ENCODE results near the gene ADAMTS6.
"Not testable (repeated sequence)": the region's sequence is repeated elsewhere in the genome, so short reads cannot be mapped to it uniquely, and the experiment has no call there.

Gene ADAMTS6

DNA sequence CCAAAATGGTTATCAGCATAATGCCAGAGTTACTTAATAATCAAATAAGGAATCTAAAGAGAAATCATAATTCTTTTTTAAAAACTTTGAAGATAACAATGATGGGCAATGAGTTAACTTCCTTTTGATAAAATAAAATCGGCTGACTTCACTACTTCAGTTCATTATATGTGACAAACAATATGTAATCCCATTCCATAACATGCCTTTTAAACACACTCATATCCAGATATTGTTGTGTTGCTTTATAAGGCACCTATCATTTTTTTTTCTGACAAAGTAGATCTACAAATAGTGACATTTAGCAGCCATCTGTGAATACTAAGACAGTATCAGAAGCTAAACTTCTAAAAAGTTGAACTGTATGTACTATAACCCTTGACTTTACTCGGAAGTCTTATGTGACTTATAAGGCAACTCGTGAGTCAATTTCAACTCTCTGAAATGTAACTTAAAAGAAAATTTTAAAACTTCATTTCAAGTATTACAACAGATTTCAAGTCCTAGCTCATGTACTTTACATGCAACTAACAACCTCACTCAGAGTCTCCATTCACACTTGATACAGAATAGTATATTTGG is 7.5 kb downstream of the ADAMTS6 start:
- no peak for DNase-seq (ENCODE audit: low spot score)

DNA sequence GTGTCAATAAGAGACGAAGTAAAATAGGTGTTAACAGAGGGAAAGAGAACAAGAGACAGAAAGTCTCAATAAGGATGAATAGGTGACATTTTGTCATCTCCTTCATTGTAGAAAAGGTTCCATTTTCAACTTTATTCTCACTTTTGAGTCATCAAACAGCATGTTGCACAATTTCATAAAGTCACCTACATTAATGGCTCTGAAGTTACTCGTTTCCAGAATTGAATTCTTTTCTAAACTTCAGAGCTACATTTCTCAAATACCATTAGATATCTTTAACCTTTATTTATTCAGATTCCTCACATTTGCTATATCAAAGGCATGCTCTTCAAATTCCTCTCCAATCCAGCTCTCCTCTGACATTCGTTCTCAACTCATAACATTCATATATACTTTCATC is 13.1 kb downstream of the ADAMTS6 start:
- DNase-seq (ENCODE audit: low spot score) = no peak

DNA sequence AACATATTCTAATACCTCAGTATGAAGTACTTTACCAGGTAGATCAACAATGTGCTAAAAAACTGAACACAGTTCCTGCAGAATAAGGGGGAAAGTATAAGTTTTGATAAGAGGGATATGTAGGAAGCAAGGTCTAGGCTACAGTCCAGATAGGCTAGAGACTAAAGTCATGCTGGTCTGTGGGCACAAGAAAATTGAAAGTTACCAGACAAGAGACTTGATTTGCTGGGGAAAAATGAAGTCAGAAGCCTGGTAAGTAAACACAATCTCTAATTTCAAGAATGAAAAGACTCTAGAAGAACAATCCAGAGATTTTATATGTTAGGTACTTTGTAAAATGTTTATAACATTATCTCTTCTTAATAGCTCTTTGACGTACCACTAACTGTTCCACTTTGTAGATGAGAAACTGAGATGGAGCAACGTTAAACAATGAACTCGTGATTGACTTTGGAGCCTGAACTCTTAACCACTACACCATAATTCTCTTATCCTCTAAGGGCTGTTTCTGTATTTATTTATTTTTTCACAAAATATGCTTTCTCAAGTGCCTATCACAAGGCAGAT is 19.5 kb downstream of the ADAMTS6 start:
- DNase-seq (ENCODE audit: low spot score) = no peak

DNA sequence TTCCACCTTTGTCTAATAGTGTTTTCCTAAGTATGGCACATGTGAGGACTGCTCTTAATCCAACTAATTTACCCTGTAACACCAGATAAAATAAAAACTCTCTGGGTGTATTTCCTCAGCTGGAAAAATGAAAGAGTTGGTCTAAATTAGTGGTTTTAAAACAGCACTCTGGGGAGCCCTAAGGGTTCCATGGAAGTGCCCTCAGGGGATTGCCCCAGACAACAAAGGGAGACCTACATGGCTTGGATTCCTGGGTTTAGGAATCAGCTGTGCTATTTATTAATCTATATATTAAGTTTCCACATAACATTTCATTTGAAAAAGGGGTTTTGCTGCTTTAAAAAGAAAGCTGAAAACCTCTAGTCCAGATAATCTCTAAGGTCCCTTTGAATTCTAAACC is 20.2 kb downstream of the ADAMTS6 start:
- no peak for DNase-seq (ENCODE audit: low spot score)

DNA sequence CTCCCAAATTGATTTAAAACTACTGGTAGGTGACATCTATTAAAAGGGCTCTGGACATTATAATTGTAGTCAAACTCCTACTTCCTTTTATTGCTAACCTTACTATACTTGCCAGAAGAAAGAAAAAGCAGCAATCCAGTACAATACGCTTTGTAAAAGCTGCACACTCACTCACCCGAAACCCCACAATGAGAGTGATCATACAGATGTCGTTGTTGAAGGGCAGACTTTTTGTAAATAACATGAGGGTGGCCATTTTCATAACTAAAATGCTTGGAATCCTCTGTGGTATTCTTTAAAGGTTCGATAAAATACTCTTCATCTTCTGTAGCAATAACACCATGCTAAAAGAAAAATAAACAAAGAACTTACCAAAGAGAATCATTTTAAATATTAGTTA is 21.7 kb downstream of the ADAMTS6 start:
- no peak for DNase-seq (ENCODE audit: low spot score)

DNA sequence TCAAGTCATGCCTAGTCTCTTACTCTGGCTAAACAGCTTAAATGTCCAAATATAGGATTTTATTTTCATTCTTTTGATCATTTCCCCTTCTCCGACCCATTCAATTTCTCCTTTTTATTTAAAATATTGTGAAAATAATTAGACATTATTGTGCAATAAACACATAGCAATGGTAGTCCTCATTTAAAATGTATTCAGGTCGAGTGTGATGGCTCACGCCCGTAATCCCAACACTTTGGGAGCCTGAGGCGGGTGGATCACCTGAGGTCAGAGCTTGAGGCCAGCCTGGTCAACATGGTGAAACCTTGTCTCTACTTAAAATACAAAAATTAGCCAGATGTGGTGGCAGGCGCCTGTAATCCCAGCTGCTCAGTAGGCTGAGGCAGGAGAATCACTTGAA is 26.7 kb downstream of the ADAMTS6 start:
- DNase-seq (ENCODE audit: low spot score) = no peak

DNA sequence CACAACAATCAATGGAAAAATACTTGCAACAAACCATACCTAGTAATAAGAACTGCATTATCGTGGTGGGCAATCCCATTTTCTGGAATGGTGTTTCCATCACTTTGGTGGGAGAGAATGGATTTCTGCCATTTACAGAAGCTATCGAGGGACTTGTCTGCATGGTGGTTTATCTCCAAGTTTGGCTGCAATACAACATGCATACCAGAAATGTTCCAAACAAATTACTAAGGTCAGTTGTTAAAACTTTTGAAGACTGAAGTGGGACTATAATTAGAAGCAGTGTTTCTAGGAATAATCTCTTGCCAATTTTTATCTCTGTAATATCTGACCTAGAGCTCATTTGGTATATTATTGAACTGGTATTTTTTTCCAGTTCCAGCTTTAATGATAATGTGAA is 30.3 kb downstream of the ADAMTS6 start:
- DNase-seq (ENCODE audit: low spot score) = no peak

DNA sequence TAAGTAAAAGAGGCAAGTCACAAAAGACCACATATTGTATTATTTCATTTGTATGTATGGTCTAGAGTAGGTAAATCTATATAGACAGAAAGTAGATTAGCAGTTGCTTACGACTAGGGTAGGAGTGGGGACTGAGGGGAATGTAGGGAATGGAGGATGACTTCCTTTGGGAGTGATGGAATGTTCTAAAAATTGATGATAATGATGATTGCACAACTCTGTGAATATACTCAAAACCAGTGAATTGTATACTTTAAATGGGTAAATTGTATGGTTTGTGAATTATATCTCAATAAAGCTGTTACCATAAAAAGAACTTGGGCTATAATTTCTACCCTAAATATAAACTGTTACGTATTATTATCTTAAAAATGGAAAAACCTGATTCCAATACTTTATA is 35.0 kb downstream of the ADAMTS6 start:
- no peak for DNase-seq (ENCODE audit: low spot score)

DNA sequence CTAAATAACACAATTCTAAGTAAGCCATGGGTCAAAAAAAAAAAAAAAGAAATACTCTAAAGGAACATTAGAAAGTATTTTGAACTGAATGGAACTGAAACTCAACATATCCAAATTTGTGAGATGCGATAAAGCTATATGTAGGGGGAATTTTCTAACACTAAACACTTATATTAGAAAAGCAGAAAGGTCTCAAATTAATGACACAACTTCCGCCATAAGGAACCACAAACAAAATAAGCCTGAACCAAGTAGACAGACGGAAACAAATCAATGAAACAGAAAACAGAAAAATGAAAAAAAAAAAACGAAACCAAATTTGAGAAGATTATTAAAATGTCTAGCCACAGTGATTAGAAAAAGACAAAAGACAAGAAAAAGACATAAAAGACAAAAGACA is 39.9 kb downstream of the ADAMTS6 start:
- DNase-seq (ENCODE audit: low spot score) = no peak

DNA sequence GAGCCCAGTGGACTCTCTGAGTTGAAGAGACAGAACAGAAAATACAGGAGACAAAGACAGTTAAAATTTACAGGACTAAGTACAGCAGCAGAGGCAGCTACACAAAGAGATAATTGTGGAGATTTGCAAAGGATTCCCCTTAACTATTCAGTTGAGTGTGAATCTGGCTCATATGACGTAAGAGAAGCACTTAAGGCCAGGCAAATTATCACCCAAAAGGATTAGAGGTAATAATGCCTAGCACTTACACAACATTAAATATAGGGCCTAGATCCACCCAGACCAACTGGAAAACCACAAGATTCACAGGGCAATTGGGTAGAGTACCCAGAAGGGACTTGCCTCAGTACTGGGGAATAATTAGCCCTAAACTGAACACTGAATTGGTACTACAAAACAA is 41.3 kb downstream of the ADAMTS6 start:
- no peak for DNase-seq (ENCODE audit: low spot score)

DNA sequence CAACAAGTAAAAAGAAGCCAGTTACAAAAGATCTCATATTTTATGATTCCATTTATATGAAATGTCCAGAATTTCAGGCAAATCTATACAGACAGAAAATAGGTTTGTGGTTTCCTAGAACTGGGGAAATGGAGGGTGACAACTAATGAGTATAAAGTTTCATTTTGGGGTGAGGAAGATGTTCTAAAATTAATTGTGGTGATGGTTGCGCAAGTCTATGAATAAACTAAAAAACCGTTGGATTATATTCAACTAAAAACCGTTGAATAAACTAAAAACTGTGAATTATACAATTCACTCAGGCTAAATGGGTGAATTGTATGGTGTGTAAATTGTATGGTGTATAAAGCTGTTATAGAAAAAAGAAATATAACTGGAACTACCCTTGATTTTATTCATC is 47.6 kb downstream of the ADAMTS6 start:
- no peak for DNase-seq (ENCODE audit: low spot score)

DNA sequence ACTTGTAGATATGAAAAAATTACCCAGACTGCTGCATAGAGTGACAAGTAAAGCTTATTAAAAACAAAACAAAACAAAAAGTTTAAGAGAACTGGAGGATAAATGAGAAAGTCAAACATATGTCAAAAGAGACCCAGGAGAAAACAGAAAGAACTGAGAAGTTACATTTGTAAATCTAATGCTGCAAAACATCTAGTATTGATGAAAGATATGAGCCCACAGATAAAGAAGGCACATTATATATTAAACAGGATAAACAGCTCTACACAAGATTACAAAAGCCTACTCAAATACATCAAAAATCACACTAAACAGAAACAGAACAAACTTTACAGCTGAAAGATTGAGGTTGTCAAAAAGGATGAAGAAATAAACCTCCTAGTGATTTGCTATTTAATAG is 55.1 kb downstream of the ADAMTS6 start:
- no peak for DNase-seq (ENCODE audit: low spot score)

DNA sequence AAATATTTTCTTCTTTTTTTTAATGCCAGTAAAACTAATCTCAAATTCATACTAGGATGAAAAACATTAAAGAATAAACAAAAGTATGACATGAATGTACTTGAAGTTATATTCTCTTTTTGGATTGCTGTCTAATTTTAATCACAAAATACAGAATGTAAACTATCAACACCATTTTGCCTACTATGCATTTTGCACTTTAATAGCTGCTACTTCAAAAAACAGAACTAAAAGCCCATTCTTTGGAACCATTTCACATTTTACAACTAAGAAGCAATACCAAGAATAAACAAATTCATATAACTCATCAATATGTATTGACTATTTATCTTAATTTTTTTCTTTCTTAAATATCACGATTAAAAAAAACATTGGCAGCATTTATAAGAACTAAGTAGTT is 58.1 kb downstream of the ADAMTS6 start:
- DNase-seq (ENCODE audit: low spot score) = no peak

DNA sequence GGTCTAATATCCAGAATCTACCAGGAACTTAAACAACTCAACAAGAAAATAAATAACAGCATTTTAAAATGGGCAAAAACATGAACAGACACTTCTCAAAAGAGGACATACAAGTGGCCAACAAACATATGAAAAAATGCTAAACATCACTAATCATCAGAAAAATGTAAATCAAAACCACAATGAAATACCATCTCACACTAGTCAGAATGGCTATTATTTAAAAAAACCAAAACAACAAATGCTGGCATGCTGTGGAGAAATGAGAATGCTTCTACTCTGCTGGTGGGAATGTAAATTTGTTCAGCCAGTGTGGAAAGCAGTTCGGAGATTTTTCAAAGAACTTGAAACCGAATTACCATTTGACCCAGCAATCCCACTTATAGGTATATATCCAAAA is 63.1 kb downstream of the ADAMTS6 start:
- no peak for DNase-seq (ENCODE audit: low spot score)

DNA sequence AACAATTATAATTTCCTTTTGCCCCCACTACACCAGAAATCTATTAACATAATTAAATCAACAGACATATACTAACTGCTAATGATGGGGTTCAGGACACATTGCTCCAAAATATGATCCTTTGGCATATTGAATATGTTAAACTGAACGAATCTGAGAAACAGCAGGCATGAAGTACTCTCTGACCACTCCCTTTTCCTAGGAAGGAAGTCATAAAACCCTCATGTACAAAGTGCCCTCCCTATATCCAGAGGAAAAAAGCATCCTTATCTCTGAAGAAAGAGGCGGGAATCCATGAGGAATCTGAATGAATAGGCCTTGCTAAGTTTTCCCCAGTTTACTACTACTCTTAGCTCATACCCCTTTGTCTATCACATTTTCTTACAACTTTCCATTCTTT is 67.9 kb downstream of the ADAMTS6 start:
- no peak for DNase-seq (ENCODE audit: low spot score)

DNA sequence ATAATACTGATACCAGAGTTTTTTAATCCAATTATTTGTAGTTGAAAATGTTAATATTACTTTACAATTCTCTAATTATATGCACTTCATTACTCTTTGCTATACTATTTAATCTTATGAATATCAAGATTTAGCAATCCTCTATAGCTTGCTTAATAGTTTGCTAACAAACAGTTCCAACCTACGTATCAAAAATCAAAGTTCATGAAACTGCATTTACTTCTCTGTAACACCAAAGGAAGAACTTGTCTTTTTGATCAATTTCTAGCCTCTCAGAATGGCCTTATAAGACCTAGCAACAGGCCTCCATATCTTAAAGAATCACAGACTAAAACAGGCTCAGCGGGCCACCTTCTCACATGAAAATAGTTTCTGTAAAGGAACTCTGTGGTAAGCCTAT is 68.9 kb downstream of the ADAMTS6 start:
- DNase-seq (ENCODE audit: low spot score) = no peak

DNA sequence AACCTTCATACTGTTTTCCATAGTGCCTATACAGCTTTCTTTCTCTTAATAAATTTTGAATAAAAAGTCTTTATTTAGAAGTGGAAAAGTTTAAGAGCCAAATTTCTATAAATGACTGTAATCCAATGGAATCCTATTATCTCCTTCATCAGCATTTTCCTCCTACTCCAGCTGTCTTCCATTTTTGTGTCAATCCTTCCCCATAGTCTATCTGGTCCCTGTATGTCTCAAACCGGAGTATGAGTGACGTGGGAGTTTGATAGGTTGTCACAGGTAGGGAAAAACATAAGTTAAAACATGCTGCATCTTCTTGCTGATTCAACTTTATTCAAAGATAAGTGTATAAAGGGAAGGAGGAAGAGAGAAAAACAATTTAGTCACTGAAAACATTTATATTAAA is 70.4 kb downstream of the ADAMTS6 start:
- DNase-seq (ENCODE audit: low spot score) = no peak

DNA sequence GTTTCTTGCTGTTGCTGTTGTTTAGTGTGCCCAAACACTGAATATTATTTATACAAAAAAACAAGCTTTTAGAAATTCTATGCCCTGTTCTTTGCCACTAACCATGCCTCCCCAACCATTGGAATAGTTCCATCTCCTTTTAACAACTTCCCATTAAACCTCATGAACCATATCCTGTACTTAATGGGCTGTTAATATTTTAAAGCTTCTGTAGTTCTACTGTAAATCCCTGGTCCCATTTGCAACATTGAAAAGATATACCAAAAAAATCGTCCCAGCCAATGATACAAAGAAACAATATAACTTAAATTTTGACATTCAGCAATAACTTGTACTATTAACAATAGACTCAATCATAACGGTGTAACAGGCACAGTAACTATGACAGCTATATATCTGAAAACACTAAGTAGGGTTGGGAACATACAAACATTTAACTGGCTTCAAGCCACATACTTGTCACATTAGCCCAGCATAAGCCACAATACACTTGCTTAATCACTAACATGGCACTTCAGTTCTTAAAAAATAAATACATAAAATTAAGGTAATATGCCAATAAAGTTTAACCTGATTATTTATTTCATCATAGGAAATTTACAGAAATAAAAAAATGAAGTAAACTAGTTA is 86.1 kb downstream of the ADAMTS6 start:
- DNase-seq (ENCODE audit: low spot score) = no peak

DNA sequence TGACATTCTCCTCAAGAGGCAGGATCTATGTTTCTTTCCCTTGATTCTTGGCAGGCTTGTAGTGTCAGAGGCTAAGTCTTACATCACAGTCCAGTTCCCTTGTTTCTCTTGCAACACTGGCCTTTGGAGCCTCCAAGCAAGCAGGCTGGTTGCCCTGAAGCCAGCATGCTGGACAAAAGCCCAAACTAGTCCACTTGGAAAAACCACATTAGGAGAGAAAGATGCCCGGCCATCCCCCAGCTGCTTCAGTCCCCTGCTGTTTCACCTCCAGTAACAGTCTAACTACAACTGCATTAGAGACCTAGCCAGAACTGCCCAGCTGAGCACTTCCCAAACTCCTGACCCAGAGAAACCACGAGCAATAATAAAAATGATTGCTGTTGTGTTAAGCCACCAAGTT is 87.6 kb downstream of the ADAMTS6 start:
- no peak for DNase-seq (ENCODE audit: low spot score)

DNA sequence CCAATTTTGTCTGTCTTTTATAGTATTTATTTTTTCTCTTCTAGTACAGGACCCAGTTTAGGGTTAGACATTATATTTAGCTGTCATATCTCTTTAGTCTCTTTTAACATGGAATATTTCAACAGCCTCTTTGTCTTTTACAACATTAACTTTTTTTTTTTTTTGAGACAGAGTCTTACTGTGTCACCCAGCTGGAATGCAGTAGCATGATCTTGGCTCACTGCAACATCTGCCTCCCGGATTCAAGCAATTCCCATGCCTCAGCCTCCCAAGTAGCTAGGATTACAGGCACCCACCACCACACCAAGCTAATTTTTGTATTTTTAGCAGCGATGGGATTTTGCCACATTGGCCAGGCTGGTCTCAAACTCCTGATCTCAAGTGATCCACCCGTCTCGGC is 90.1 kb downstream of the ADAMTS6 start:
- no peak for DNase-seq (ENCODE audit: low spot score)

DNA sequence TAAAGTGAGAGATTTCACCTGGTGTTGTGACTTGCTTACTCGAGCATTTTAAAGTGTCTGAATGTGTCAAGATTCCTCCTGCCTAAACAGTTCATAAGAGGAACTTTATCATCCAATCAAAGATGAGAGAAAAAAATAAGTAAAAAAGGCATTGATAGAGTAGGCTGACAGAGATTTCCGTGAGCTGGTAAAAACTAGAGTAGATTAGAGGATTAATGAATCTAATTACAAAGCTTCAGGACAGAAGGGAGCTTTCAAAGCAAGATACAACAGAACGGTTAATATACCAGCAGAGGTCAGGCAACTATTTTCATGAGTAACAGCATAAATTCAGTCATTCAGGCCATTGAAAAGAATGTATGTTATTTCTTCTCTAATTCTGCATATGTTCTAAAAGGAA is 91.5 kb downstream of the ADAMTS6 start:
- no peak for DNase-seq (ENCODE audit: low spot score)

DNA sequence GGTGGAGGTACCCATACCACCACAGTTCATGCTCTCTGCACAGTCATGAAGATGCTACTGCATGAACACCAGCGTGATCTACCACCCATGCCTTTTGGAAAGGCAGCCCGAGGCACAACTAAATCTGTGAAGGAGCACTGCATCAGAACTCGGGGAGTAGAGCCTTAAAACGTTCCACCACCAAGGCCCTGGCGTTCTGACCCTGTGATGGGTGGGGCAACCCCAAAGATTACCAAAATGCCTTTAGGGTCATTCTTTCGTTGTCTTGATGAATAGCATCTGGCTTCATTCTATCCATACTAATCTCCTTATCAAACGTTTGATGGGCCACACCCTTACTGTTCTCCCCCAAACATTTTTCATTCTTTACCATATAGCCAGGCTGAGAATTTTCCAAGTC is 97.9 kb downstream of the ADAMTS6 start:
- DNase-seq (ENCODE audit: low spot score) = no peak

DNA sequence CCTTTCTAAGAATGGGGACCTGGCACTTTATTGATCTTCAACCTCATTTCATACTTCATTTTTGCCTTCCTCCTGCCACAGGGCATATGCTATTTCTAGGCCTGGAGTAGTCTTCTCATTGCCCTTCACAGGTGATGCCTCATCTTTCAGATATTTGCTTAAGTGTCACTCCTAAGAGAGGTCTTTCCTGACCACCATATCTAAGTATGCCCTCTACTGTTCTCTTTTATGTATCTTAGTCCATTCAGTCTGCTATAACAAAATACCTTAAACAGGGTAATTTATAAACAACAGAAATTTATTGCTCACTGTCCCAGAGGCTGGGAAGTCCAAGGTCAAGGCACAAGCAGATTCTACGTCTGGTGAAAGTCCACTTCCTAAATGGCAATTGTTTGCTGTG is 99.1 kb downstream of the ADAMTS6 start:
- no peak for DNase-seq (ENCODE audit: low spot score)

DNA sequence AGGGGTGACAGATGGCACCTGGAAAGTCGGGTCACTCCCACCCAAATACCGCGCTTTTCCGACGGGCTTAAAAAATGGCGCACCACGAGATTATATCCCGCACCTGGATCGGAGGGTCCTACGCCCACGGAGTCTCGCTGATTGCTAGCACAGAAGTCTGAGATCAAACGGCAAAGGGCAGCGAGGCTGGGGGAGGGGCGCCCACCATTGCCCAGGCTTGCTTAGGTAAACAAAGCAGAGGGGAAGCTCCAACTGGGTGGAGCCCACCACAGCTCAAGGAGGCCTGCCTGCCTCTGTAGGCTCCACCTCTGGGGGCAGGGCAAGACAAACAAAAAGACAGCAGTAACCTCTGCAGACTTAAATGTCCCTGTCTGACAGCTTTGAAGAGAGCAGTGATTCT is 111.2 kb downstream of the ADAMTS6 start:
- DNase-seq (ENCODE audit: low spot score) = not testable (repeated sequence)
